Neural progenitor cell (in vitro differentiated cells): ENCODE measurements around the gene ENPP6. TPM values are rescaled to one million over a fixed set of nuclear protein-coding genes. Genes with fewer than 3 reads are reported as not detected.

ENCODE experiments used
- DNase-seq: peaks from one replicate; pipeline ENCODE4 v3.0.0-alpha.2; 2016; ENCODE audit warnings: low spot score
- H2AFZ ChIP-seq: fragments of 200-600 bp; sonication (generic); replicated peaks from 2 replicates; pipeline ENCODE4 v1.6.1; 2016; ENCODE audit warnings: antibody characterized with exemption
- H3F3A ChIP-seq: fragments of 200-600 bp; sonication (generic); 2 replicates; pipeline ENCODE4 v1.6.1; 2016; ENCODE audit warnings: antibody characterized with exemption, low read depth
- H3K27ac ChIP-seq: fragments of 200-600 bp; sonication (generic); 2 replicates; pipeline ENCODE4 v1.5.1; 2016; ENCODE audit warnings: mild to moderate bottlenecking
- H3K27me3 ChIP-seq: fragments of 200-600 bp; sonication (generic); 2 replicates; pipeline ENCODE4 v1.6.1; 2016; ENCODE audit warnings: mild to moderate bottlenecking, moderate library complexity
- H3K36me3 ChIP-seq: fragments of 200-600 bp; sonication (generic); 2 replicates; pipeline ENCODE4 v1.5.1; 2016
- H3K4me1 ChIP-seq: fragments of 200-600 bp; sonication (generic); 2 replicates; pipeline ENCODE4 v1.6.1; 2016; ENCODE audit warnings: mixed run types
- H3K4me2 ChIP-seq: fragments of 200-600 bp; sonication (generic); 2 replicates; pipeline ENCODE4 v1.6.1; 2016
- H3K4me3 ChIP-seq: fragments of 200-600 bp; sonication (generic); 2 replicates; pipeline ENCODE4 v1.5.1; 2016
- H3K79me2 ChIP-seq: fragments of 200-600 bp; sonication (generic); 2 replicates; pipeline ENCODE4 v1.6.1; 2016; ENCODE audit warnings: low read depth
- H3K9ac ChIP-seq: fragments of 200-600 bp; sonication (generic); 2 replicates; pipeline ENCODE4 v1.6.1; 2016
- H3K9me3 ChIP-seq: fragments of 200-600 bp; sonication (generic); 2 replicates; pipeline ENCODE4 v1.5.1; 2016; ENCODE audit warnings: low read depth
- H4K20me1 ChIP-seq: fragments of 200-600 bp; sonication (generic); 2 replicates; pipeline ENCODE4 v1.6.1; 2016; ENCODE audit warnings: low read depth
- H3K27ac Mint-ChIP-seq: 3 replicates; pipeline ENCODE4 v1.8.0; 2021; ENCODE audit warnings: mixed read lengths
- H3K27me3 Mint-ChIP-seq: 2 replicates; pipeline ENCODE4 v1.8.0; 2022; ENCODE audit warnings: low read depth, mild to moderate bottlenecking, inconsistent platforms, moderate library complexity, mixed read lengths; ENCODE audit not compliant: insufficient read depth
- H3K36me3 Mint-ChIP-seq: 3 replicates; pipeline ENCODE4 v1.8.0; 2021; ENCODE audit warnings: mixed read lengths
- H3K4me1 Mint-ChIP-seq: 3 replicates; pipeline ENCODE4 v1.8.0; 2021; ENCODE audit warnings: mixed read lengths
- H3K4me3 Mint-ChIP-seq: 3 replicates; pipeline ENCODE4 v1.8.0; 2021; ENCODE audit warnings: mild to moderate bottlenecking, moderate library complexity, mixed read lengths
- H3K9me3 Mint-ChIP-seq: 3 replicates; pipeline ENCODE4 v1.8.0; 2020; ENCODE audit warnings: mixed read lengths
- CTCF ChIP-seq: fragments of 200-600 bp; sonication (generic); IDR thresholded peaks from 2 replicates; pipeline ENCODE4 v1.5.1; 2017; ENCODE audit warnings: antibody characterized with exemption, mild to moderate bottlenecking
- EZH2 ChIP-seq: fragments of 200-600 bp; sonication (generic); IDR thresholded peaks from 2 replicates; pipeline ENCODE4 v1.6.1; 2017; ENCODE audit warnings: antibody characterized with exemption, mild to moderate bottlenecking, moderate library complexity
- EZH2phosphoT487 ChIP-seq: fragments of 200-600 bp; sonication (generic); IDR thresholded peaks from 2 replicates; pipeline ENCODE4 v1.6.1; 2017; ENCODE audit warnings: antibody characterized with exemption
- total RNA-seq: library from RNA; depleted of rRNA; stranded (reverse); fragments of >200 nt; gene quantifications from 2 replicates; pipeline ENCODE4 v1.2.3, GENCODE V29; 2015; ENCODE audit warnings: low replicate concordance

The ENPP6 gene
- total RNA-seq, 1 donor from 2014 or later, result not detected

GRCh38 chr4:184188443-184189400 is 29.0 kb downstream of the ENPP6 start:
- Histone ChIP-seq H3K79me2 (no peaks in the 10 kb centered on the region), H3K27ac (no peak overlapping the region), H3K9me3 (no peaks in the 10 kb centered on the region), H4K20me1 (no peaks in the 10 kb centered on the region), H3K4me3 (no peak overlapping the region), H3F3A (no peaks in the 10 kb centered on the region), H2AFZ (no peak overlapping the region), H3K4me1 (no peaks in the 10 kb centered on the region), H3K4me2 (no peak overlapping the region), H3K9ac (no peak overlapping the region), H3K27me3 (no peaks in the 10 kb centered on the region), H3K36me3 (no peaks in the 10 kb centered on the region)
- Mint-ChIP-seq H3K27me3 (no peaks in the 10 kb centered on the region), H3K9me3 (peaks cover 3% of the 10 kb centered on the region), H3K36me3 (no peaks in the 10 kb centered on the region), H3K27ac (no peak overlapping the region), H3K4me3 (no peak overlapping the region), H3K4me1 (no peaks in the 10 kb centered on the region)
- TF ChIP-seq EZH2 (no peak), CTCF (no peak), EZH2phosphoT487 (no peak)
- no peak for DNase-seq

GRCh38 chr4:184177271-184177670 is 40.4 kb downstream of the ENPP6 start:
- Histone ChIP-seq H3K36me3 (no peaks in the 10 kb centered on the region), H4K20me1 (no peaks in the 10 kb centered on the region), H3K4me1 (no peaks in the 10 kb centered on the region), H3K27ac (no peak overlapping the region), H3K9ac (no peak overlapping the region), H3K4me2 (no peak overlapping the region), H3F3A (no peaks in the 10 kb centered on the region), H2AFZ (no peak overlapping the region), H3K27me3 (no peaks in the 10 kb centered on the region), H3K79me2 (no peaks in the 10 kb centered on the region), H3K9me3 (no peaks in the 10 kb centered on the region), H3K4me3 (no peak overlapping the region)
- no peak for DNase-seq
- no peak overlapping the region for H3K4me3 Mint-ChIP-seq
- no peaks in the 10 kb centered on the region for H3K36me3 Mint-ChIP-seq
- no peak for TF ChIP-seq CTCF
- TF ChIP-seq EZH2, result no peak
- TF ChIP-seq EZH2phosphoT487, result no peak
- H3K4me1 Mint-ChIP-seq, result no peaks in the 10 kb centered on the region
- peaks cover 26% of the 10 kb centered on the region for H3K9me3 Mint-ChIP-seq
- H3K27me3 Mint-ChIP-seq, result no peaks in the 10 kb centered on the region
- no peak overlapping the region for H3K27ac Mint-ChIP-seq

- H3K27ac ChIP-seq, result no peak overlapping the region
- H3K79me2 ChIP-seq, result no peaks in the 10 kb centered on the region
- H3K9me3 ChIP-seq, result no peaks in the 10 kb centered on the region
- Mint-ChIP-seq H3K9me3 (peaks cover 9% of the 10 kb centered on the region), H3K27me3 (peaks cover 3% of the 10 kb centered on the region), H3K4me3 (no peak overlapping the region), H3K27ac (no peak overlapping the region), H3K4me1 (peaks cover 13% of the 10 kb centered on the region), H3K36me3 (no peaks in the 10 kb centered on the region)
- no peak overlapping the region for H3K9ac ChIP-seq
- H3F3A ChIP-seq, result no peaks in the 10 kb centered on the region
- no peak overlapping the region for H3K4me2 ChIP-seq
- no peaks in the 10 kb centered on the region for H4K20me1 ChIP-seq
- H3K4me1 ChIP-seq, result no peaks in the 10 kb centered on the region
- no peak overlapping the region for H2AFZ ChIP-seq
- DNase-seq, result no peak
- no peak for TF ChIP-seq EZH2
- no peak for TF ChIP-seq EZH2phosphoT487
- TF ChIP-seq CTCF, result no peak
- peaks cover 2% of the 10 kb centered on the region for H3K27me3 ChIP-seq
- no peak overlapping the region for H3K4me3 ChIP-seq
- no peaks in the 10 kb centered on the region for H3K36me3 ChIP-seq
These were observed 42.8 kb downstream of the ENPP6 start for GRCh38 chr4:184174571-184175488.
